ENCODE data around the gene DNAJC15. TPM values are rescaled to one million over a fixed set of nuclear protein-coding genes. Genes with fewer than 3 reads are reported as not detected.
"Not testable (repeated sequence)": the region's sequence is repeated elsewhere in the genome, so short reads cannot be mapped to it uniquely, and the experiment has no call there.

DNAJC15 gene
- 10 to 100 TPM; 17.0 to 46.1 (median 32.9) TPM for polyA plus RNA-seq (ENCODE audit: low read depth in 6 of 6)

DNA sequence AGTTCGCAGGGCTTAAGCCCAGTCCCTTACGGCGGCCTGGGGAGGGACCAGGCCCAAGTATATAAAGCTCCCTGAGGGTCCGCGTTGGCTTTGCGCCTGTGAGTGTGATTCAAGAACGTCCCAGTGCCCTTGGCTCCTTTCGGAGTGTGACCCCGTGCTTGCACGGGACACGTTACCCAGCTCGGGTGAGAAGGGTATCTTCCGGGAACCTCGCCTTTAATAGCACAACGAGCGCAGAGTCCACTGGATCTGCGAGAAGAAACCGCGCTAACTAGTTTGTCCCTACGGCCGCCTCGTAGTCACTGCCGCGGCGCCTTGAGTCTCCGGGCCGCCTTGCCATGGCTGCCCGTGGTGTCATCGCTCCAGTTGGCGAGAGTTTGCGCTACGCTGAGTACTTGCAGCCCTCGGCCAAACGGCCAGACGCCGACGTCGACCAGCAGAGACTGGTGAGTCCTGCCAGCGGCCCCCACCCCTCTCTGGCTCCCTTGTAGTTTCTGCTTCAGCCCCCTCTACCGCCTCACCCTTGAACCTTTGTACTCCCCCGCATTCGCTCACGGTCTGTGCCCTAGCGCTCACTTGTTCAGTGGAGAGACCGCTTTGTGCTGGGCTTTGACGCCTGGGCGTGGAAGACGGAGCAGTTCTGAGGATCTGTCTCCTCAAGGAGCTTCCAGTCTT, at the start of gene DNAJC15:
Gene DNAJC15, plus strand, starts transcription at position 298 of the 675 bp plus-strand sequence. Its CDS starts 41 bp downstream, at position 339.
- Mint-ChIP-seq H3K36me3 (peaks cover 6 to 7% of the 10 kb centered on the region in 2 donors), H3K4me3 (peak within 1 kb of the TSS; percentile 88 to 99 (median 97)), H3K9me3 (no peaks in the 10 kb centered on the region), H3K27ac (peak within 1 kb of the TSS; percentile 74 to 99 (median 97)), H3K27me3 (no peaks in the 10 kb centered on the region), H3K4me1 (peaks cover 24 to 49% (median 30%) of the 10 kb centered on the region in 3 donors)
- ATAC-seq (ENCODE audit: low read depth in 2 of 2) = peak; percentile 87 to 88
- peak; percentile 78 for DNase-seq

DNA sequence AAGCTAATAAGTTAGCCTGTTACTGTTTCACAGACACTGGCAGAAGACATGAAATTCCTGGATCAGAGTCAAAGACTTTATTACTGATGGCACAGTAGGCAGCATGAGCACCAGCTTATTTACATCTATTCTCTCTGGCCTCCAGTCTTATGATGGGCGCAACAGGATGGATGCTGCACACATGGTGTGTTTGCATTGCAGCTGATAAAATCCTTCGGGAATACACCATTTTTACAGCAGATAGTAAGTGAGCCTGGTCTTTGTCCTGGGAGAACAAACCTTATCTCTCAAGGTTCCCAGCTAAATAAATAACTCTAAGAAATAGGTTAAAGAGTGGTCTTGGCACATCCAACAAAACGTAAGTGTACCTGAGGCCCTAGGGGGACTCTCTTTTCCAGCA, 47.3 kb upstream of the DNAJC15 start:
- Mint-ChIP-seq H3K27me3 (no peaks in the 10 kb centered on the region), H3K4me1 (peaks cover 17 to 34% (median 30%) of the 10 kb centered on the region in 3 donors), H3K27ac (peak overlapping the region in 2 of 6 donors; percentile 24 to 53), H3K9me3 (peaks cover 0 to 9% (median 6%) of the 10 kb centered on the region in 7 donors), H3K4me3 (no peak overlapping the region), H3K36me3 (peaks cover 0 to 25% of the 10 kb centered on the region in 2 donors)
- no peak for DNase-seq
- no peak for ATAC-seq (ENCODE audit: low read depth in 2 of 2)

DNA sequence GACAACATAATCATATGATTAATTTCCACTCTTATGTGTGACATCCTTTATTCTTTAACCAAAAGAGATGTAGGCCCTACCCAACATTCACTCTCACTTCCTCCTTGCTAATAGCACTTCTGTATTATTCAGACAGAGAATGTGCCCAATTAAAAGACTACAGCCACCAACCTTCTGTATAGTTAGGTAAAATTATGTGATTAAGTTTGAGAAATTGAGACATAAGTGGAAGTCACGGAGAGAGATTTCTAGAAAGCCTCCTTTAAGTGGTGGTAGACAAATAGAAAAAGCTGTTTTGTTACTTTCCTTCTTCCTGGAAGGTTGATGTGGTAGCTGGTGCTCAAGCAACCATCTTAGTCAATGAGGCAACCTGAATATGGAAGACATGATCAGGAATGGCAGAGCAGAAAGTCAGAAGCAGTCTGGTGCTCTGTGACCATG, 46.1 kb upstream of the DNAJC15 start:
- peaks cover 0 to 25% of the 10 kb centered on the region in 2 donors for H3K36me3 Mint-ChIP-seq
- no peaks in the 10 kb centered on the region for H3K27me3 Mint-ChIP-seq

DNA sequence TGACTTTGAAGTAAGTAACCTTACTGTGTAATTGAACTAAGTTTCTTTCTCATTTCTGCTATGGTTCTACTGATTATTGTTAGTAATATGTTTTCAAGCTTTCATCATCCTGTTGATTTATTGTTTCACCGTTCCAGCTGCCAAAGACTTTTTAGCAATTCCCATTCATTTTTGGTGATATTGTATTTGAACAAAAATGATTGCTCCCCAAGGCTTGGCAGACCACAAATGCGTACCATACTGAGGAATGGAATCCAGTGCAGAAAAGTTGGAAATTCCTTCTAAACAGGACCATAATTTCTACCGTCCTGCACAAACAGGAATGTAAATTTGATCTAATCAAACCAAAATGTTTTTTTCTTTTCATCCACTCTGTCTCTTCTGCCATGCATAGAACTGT, 42.1 kb upstream of the DNAJC15 start:
- Mint-ChIP-seq H3K4me1 (peaks cover 34 to 66% (median 60%) of the 10 kb centered on the region in 3 donors), H3K4me3 (no peak overlapping the region), H3K36me3 (peaks cover 0 to 14% of the 10 kb centered on the region in 2 donors), H3K27ac (no peak overlapping the region), H3K9me3 (peaks cover 0 to 9% (median 6%) of the 10 kb centered on the region in 7 donors), H3K27me3 (no peaks in the 10 kb centered on the region)
- ATAC-seq (ENCODE audit: low read depth in 2 of 2) (no peak), DNase-seq (no peak)

More for the DNA sequence above, 46.1 kb upstream of the DNAJC15 start:
- Mint-ChIP-seq H3K4me3 (no peak overlapping the region), H3K9me3 (peaks cover 0 to 9% (median 6%) of the 10 kb centered on the region in 7 donors), H3K27ac (peak overlapping the region in 5 of 6 donors; percentile 1 to 95 (median 67)), H3K4me1 (peaks cover 6 to 32% (median 29%) of the 10 kb centered on the region in 3 donors)
- ATAC-seq (ENCODE audit: low read depth in 2 of 2) (peak; percentile 99), DNase-seq (peak; percentile 49)

DNA sequence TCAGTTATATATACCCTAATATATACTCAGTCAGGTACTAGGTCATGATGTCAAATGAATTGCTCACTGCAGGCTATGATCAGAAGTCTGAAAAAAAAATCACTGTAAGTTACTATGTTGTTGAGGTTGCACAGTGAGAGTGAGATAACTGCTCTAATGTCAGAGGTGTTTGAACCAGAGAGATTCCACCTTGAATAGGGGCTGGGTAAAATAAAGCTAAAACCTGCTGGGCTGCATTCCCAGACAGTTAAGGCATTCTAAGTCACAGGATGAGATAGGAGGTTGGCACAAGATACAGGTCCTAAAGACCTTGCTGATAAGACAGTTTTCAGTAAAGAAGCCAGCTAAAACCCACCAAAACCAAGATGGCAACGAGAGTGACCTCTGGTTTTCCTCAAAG, 41.5 kb upstream of the DNAJC15 start:
- DNase-seq (no peak), ATAC-seq (ENCODE audit: low read depth in 2 of 2) (no peak)
- Mint-ChIP-seq H3K4me1 (peaks cover 34 to 66% (median 59%) of the 10 kb centered on the region in 3 donors), H3K27ac (peak overlapping the region in 2 of 6 donors; percentile 19 to 24), H3K9me3 (peaks cover 0 to 9% (median 6%) of the 10 kb centered on the region in 7 donors), H3K27me3 (no peaks in the 10 kb centered on the region), H3K4me3 (no peak overlapping the region), H3K36me3 (peaks cover 0 to 14% of the 10 kb centered on the region in 2 donors)

DNA sequence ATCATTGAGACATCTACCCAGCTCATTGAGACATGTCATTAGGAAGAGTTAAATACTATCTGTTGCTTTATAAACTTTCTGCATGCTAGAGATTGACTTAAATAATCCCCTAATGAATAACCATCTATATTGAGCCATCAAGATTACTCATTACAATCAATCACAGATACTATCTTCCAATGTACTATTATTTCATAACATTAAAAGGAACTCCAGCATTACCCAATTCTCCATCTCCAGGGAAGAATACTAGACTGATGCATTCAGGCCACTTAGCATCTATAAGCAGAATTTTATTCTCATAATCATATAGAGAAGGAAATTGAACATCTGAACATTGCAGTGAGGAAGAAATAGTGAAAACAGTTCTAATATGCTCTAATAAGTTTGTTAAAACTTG, 39.4 kb upstream of the DNAJC15 start:
- H3K4me3 Mint-ChIP-seq = no peak overlapping the region
- H3K27ac Mint-ChIP-seq = peak overlapping the region in 3 of 6 donors; percentile 16 to 36 (median 18)
- H3K36me3 Mint-ChIP-seq = peaks cover 0 to 9% of the 10 kb centered on the region in 2 donors
- no peaks in the 10 kb centered on the region for H3K27me3 Mint-ChIP-seq
- no peak for ATAC-seq (ENCODE audit: low read depth in 2 of 2)
- H3K9me3 Mint-ChIP-seq = peaks cover 0 to 6% (median 0%) of the 10 kb centered on the region in 7 donors
- DNase-seq = no peak
- H3K4me1 Mint-ChIP-seq = peaks cover 28 to 71% (median 46%) of the 10 kb centered on the region in 3 donors

DNA sequence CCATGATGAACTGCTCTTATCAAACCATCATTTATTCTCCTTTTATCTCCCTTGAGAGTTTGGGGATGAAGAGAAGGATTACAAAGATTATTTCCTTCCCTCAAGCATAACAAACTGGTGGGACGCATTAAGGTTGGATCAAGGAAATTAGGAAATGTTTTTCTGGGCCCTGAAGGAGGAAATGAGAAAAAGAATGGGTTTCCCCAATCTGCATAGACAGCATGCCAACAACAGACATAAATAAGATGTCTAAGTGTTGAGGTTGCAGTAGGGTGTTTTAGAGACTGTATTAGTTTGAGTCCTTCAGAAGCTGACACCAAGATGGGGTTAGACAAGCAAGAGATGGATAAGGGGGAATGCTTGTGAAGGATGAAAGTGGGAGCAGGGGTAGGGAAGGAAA, 38.7 kb upstream of the DNAJC15 start:
- H3K27ac Mint-ChIP-seq = peak overlapping the region; percentile 3 to 38 (median 19)
- DNase-seq (no peak), ATAC-seq (ENCODE audit: low read depth in 2 of 2) (peak; percentile 37 to 42)
- H3K27me3 Mint-ChIP-seq = no peaks in the 10 kb centered on the region
- peaks cover 0 to 6% (median 0%) of the 10 kb centered on the region in 7 donors for H3K9me3 Mint-ChIP-seq
- peaks cover 0 to 9% of the 10 kb centered on the region in 2 donors for H3K36me3 Mint-ChIP-seq
- peak overlapping the region; percentile 1 to 79 (median 52) for H3K4me3 Mint-ChIP-seq
- H3K4me1 Mint-ChIP-seq = peaks cover 28 to 76% (median 45%) of the 10 kb centered on the region in 3 donors

DNA sequence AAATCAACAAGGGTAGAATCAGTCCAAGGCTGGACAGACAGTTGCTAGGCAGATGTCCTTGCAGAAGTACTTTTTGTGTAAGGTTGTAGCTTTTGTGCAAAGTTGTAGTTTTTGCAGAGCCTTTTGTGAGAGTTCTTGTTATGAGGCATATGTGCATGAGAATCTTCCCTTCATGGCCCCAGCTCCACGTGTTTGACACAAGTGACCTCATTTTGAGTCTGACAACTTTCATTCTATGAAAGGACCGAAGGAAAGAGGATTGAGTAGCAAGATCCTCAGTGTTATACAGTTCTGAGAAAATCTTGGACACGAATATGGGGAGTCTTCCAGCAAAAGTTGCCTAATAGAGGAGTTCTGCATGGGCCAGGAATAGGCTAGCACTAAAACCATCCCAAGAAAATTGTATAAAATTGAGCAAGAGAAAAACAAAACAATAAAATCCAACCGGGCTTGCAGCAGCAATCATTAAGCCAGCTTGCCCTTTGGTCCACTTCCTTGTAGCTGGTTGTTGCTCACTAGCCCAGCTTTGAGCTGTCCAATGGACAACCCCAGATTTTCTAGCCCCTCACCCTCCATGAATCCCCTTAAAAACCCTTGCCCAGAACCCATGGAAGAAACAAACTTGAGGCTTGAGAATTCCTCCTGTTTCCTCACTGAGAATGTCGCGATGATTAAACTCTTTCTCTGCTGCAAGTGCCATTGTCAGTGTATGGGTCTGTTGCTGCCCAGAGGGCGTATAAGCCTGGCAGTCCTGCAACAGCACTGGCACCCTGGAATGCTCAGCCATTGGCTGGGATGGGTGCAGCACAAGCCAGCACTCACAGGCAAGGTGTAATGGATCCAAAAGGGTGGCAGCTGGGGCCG, 37.8 kb upstream of the DNAJC15 start:
- peak overlapping the region in 5 of 8 donors; percentile 1 to 71 (median 39) for H3K4me3 Mint-ChIP-seq
- DNase-seq (no peak), ATAC-seq (ENCODE audit: low read depth in 2 of 2) (no peak)
- H3K27ac Mint-ChIP-seq = peak overlapping the region in 4 of 6 donors; percentile 21 to 78 (median 54)
- no peaks in the 10 kb centered on the region for H3K27me3 Mint-ChIP-seq
- peaks cover 0 to 3% of the 10 kb centered on the region in 2 donors for H3K36me3 Mint-ChIP-seq
- H3K9me3 Mint-ChIP-seq = no peaks in the 10 kb centered on the region
- peaks cover 36 to 80% (median 45%) of the 10 kb centered on the region in 3 donors for H3K4me1 Mint-ChIP-seq

DNA sequence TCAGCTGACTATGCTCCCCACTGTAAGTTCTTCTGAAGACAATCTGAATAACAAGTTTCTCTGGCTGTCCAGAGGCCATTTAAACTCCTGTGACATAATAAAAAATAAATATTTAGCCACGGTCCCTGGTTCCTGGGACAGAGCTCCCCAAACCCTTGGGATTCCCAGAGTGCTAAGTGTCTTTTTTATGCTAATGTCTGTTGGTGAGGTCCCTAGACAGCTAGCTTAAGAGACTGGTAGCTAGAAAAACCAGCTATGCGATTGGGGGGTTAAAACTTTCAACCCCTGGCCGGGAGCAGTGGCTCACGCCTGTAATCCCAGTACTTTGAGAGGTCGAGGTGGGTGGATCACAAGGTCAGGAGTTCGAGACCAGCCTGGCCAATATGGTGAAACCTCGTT, 37.2 kb upstream of the DNAJC15 start:
- Mint-ChIP-seq H3K9me3 (no peaks in the 10 kb centered on the region), H3K27ac (peak overlapping the region in 4 of 6 donors; percentile 21 to 78 (median 41)), H3K36me3 (peaks cover 0 to 3% of the 10 kb centered on the region in 2 donors), H3K4me1 (peaks cover 42 to 84% (median 51%) of the 10 kb centered on the region in 3 donors), H3K4me3 (peak overlapping the region in 1 of 8 donors; percentile 42), H3K27me3 (no peaks in the 10 kb centered on the region)
- ATAC-seq (ENCODE audit: low read depth in 2 of 2) = no peak
- no peak for DNase-seq

DNA sequence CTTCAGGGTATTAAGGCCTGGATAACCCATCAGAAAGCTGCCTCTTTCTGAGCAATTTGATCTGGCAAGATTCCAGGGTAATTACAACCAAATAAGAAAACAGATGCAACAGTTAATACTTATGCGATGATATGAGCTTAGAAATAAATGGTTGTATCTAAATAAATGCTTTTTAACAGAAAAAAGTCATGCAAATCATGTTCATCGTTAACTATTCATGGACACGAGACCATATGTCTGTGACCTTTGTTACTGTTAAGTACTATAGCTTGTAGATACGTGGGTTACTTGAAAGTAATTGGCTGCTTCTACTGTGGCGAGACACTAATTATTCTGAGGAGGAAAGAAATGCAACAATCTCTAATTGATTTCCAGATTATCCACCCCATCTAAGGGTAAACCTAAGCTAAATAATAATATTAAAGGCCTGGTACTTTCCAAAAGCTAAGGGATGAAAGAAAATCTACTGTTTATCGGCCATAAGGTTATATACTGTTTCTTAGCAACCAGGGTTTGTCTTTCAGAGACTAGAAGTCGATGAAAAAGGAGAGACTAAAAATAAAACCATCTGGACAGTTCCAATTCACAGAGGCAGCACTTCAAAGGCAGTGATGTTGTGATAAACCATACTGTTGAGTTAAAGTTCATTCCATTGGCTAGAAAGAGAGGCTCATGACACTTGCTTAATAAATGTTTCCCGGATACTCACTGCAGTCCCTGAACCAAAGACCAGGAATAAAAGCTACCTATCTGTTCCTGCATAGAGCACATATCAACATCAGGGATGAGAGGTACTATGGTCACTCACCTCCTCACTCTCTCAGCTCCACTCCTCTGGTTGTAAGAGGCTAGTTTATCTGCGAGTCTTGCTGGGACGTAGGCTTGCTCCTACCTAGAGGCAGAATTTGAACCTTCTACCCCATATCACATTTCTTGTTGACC, 32.8 kb upstream of the DNAJC15 start:
- H3K4me3 Mint-ChIP-seq = peak overlapping the region; percentile 94 to 98 (median 97)
- no peaks in the 10 kb centered on the region for H3K9me3 Mint-ChIP-seq
- ATAC-seq (ENCODE audit: low read depth in 2 of 2) (peak; percentile 7 to 9), DNase-seq (no peak)
- H3K4me1 Mint-ChIP-seq = peaks cover 27 to 61% (median 29%) of the 10 kb centered on the region in 3 donors
- H3K27ac Mint-ChIP-seq = peak overlapping the region; percentile 62 to 99 (median 99)
- H3K27me3 Mint-ChIP-seq = no peaks in the 10 kb centered on the region
- no peaks in the 10 kb centered on the region for H3K36me3 Mint-ChIP-seq

DNA sequence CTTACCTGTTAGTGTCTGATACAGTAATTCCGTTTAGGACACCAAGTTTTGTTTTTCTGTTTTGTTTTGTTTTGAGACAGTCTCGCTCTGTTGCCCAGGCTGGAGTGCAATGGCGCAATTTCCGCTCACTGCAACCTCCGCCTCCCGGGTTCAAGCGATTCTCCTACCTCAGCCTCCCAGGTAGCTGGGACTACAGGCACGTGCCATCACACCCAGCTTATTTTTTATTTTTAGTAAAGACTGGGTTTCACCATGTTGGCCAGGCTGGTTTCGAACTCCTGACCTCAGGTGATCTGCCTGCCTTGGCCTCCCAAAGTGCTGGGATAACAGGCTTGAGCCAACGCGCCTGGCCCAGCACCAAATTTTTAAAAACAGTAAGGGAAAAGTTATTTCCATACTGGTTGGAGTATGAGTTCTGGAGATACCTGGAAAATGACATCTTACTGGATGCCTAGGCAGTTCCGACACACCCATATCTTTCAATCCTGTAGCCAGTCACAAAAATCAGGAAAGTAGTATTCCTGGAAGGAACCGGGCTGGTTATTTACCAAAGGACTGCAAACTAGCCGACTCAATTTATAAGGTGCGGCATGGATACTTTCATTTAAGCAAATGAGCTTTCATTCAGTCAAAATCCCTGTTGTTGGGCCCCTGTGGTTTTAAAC, 32.0 kb upstream of the DNAJC15 start:
- ATAC-seq (ENCODE audit: low read depth in 2 of 2); H3K27me3 Mint-ChIP-seq; DNase-seq; H3K9me3 Mint-ChIP-seq; H3K36me3 Mint-ChIP-seq: not testable (repeated sequence)
- Mint-ChIP-seq H3K4me1 (peaks cover 21 to 53% (median 25%) of the 10 kb centered on the region in 3 donors), H3K4me3 (peak overlapping the region; percentile 94 to 98 (median 97)), H3K27ac (peak overlapping the region; percentile 98 to 100 (median 99))
